ENCODE results near the gene EVC2. TPM values are rescaled to one million over a fixed set of nuclear protein-coding genes. Genes with fewer than 3 reads are reported as not detected.

EVC2 gene
- total and polyA plus RNA-seq, 2 experiments from 2014 or later: 4.3 to 8.1 TPM

- Histone ChIP-seq H3F3A (ENCODE audit: insufficient read depth) (peaks cover 41% of the 10 kb centered on the region), H3K36me3 (ENCODE audit: low read depth) (peaks cover 11% of the 10 kb centered on the region; the same call in 1 of the 2 replicates), H3K27me3 (replicated peaks; ENCODE audit: insufficient read depth) (no peaks in the 10 kb centered on the region), H4K20me1 (ENCODE audit: insufficient read depth) (no peaks in the 10 kb centered on the region), H3K9me3 (ENCODE audit: low read depth) (no peaks in the 10 kb centered on the region), H3K79me2 (ENCODE audit: insufficient read depth) (no peaks in the 10 kb centered on the region), H3K4me1 (ENCODE audit: insufficient read depth) (peaks cover 43% of the 10 kb centered on the region), H3K4me3 (no peak overlapping the region), H3K9me2 (ENCODE audit: insufficient read depth) (no peaks in the 10 kb centered on the region), H2AFZ (no peak overlapping the region), H3K9ac (peak overlapping the region; percentile 22; the same call in 1 of the 2 replicates), H3K4me2 (ENCODE audit: unreplicated experiment) (no peak overlapping the region), H3K27ac (peak overlapping the region; percentile 47)
- WGBS, 2 experiments (ENCODE audit: low coverage in 1 of 2, low lambda C conversion rate in 2 of 2, missing lambda C conversion rate in 2 of 2): 74 to 78% methylated on average over 17 of the region's 17 CpGs
- DNase-seq: peak; percentile 47
- in situ Hi-C loops (cut with MboI): no loop called here
- TF ChIP-seq EZH2 (IDR thresholded peaks at IDR 0.05; ENCODE audit: insufficient read depth, poor library complexity, severe bottlenecking) (no peak), EZH2phosphoT487 (IDR thresholded peaks at IDR 0.05; ENCODE audit: insufficient read depth, low read depth) (no peak)
Measured at GRCh38 chr4:5750946-5751665, 42.7 kb upstream of the EVC2 start.

GRCh38 chr4:5750052-5750945 lies 41.9 kb upstream of the EVC2 start:
- Histone ChIP-seq H3F3A (ENCODE audit: insufficient read depth) (peaks cover 47% of the 10 kb centered on the region), H3K4me2 (ENCODE audit: unreplicated experiment) (no peak overlapping the region), H3K79me2 (ENCODE audit: insufficient read depth) (no peaks in the 10 kb centered on the region), H3K27me3 (replicated peaks; ENCODE audit: insufficient read depth) (no peaks in the 10 kb centered on the region), H3K9me2 (ENCODE audit: insufficient read depth) (no peaks in the 10 kb centered on the region), H3K36me3 (ENCODE audit: low read depth) (peaks cover 14% of the 10 kb centered on the region; the same call in 1 of the 2 replicates), H4K20me1 (ENCODE audit: insufficient read depth) (no peaks in the 10 kb centered on the region), H3K9me3 (ENCODE audit: low read depth) (no peaks in the 10 kb centered on the region), H3K4me1 (ENCODE audit: insufficient read depth) (peaks cover 43% of the 10 kb centered on the region), H2AFZ (no peak overlapping the region), H3K9ac (peak overlapping the region; percentile 22; the same call in 1 of the 2 replicates), H3K4me3 (no peak overlapping the region), H3K27ac (peak overlapping the region; percentile 47)
- TF ChIP-seq EZH2phosphoT487 (IDR thresholded peaks at IDR 0.05; ENCODE audit: insufficient read depth, low read depth): no peak
- no peak for TF ChIP-seq EZH2 (IDR thresholded peaks at IDR 0.05; ENCODE audit: insufficient read depth, poor library complexity, severe bottlenecking)
- in situ Hi-C loops (cut with MboI): no loop called here
- WGBS, 2 experiments (ENCODE audit: low coverage in 1 of 2, low lambda C conversion rate in 2 of 2, missing lambda C conversion rate in 2 of 2): 68 to 72% methylated on average over 10 of the region's 10 CpGs
- peak; percentile 81 for DNase-seq

GRCh38 chr4:5749568-5749967 lies 41.2 kb upstream of the EVC2 start:
- Histone ChIP-seq H3K9me3 (ENCODE audit: low read depth) (no peaks in the 10 kb centered on the region), H3K4me2 (ENCODE audit: unreplicated experiment) (no peak overlapping the region), H3K36me3 (ENCODE audit: low read depth) (peaks cover 22% of the 10 kb centered on the region; the same call in 1 of the 2 replicates), H3F3A (ENCODE audit: insufficient read depth) (peaks cover 53% of the 10 kb centered on the region), H3K9ac (no peak overlapping the region), H3K27ac (no peak overlapping the region), H3K4me3 (no peak overlapping the region), H3K9me2 (ENCODE audit: insufficient read depth) (no peaks in the 10 kb centered on the region), H3K79me2 (ENCODE audit: insufficient read depth) (no peaks in the 10 kb centered on the region), H3K4me1 (ENCODE audit: insufficient read depth) (peaks cover 43% of the 10 kb centered on the region), H2AFZ (no peak overlapping the region), H4K20me1 (ENCODE audit: insufficient read depth) (no peaks in the 10 kb centered on the region), H3K27me3 (replicated peaks; ENCODE audit: insufficient read depth) (no peaks in the 10 kb centered on the region)
- TF ChIP-seq EZH2phosphoT487 (IDR thresholded peaks at IDR 0.05; ENCODE audit: insufficient read depth, low read depth) (no peak), EZH2 (IDR thresholded peaks at IDR 0.05; ENCODE audit: insufficient read depth, poor library complexity, severe bottlenecking) (no peak)
- WGBS, 2 experiments (ENCODE audit: low coverage in 1 of 2, low lambda C conversion rate in 2 of 2, missing lambda C conversion rate in 2 of 2): 98 to 99% methylated on average over 9 of the region's 9 CpGs
- no peak for DNase-seq
- in situ Hi-C loops (cut with MboI): no loop called here

GRCh38 chr4:5747738-5748375 lies 39.5 kb upstream of the EVC2 start:
- TF ChIP-seq EZH2 (IDR thresholded peaks at IDR 0.05; ENCODE audit: insufficient read depth, poor library complexity, severe bottlenecking) (no peak), EZH2phosphoT487 (IDR thresholded peaks at IDR 0.05; ENCODE audit: insufficient read depth, low read depth) (no peak)
- in situ Hi-C loops (cut with MboI): no loop called here

More at GRCh38 chr4:5747738-5748375, 39.5 kb upstream of the EVC2 start:
- Histone ChIP-seq H3K9me3 (ENCODE audit: low read depth) (no peaks in the 10 kb centered on the region), H3K9ac (peak overlapping the region; percentile 69), H2AFZ (no peak overlapping the region; the same call in 1 of the 2 replicates), H3F3A (ENCODE audit: insufficient read depth) (peaks cover 57% of the 10 kb centered on the region), H3K4me3 (peak overlapping the region; percentile 55), H4K20me1 (ENCODE audit: insufficient read depth) (no peaks in the 10 kb centered on the region), H3K79me2 (ENCODE audit: insufficient read depth) (no peaks in the 10 kb centered on the region), H3K4me1 (ENCODE audit: insufficient read depth) (peaks cover 35% of the 10 kb centered on the region), H3K4me2 (ENCODE audit: unreplicated experiment) (peak overlapping the region; percentile 65), H3K36me3 (ENCODE audit: low read depth) (peaks cover 33% of the 10 kb centered on the region), H3K27me3 (replicated peaks; ENCODE audit: insufficient read depth) (no peaks in the 10 kb centered on the region), H3K27ac (peak overlapping the region; percentile 94), H3K9me2 (ENCODE audit: insufficient read depth) (no peaks in the 10 kb centered on the region)
- WGBS, 2 experiments (ENCODE audit: low coverage in 1 of 2, low lambda C conversion rate in 2 of 2, missing lambda C conversion rate in 2 of 2): 8 to 11% methylated on average over 11 of the region's 11 CpGs
- DNase-seq: peak; percentile 97

Measured in GM23248 (cell line).